GM23338 (cell line): ENCODE results near the gene SOS1. TPM values are rescaled to one million over a fixed set of nuclear protein-coding genes. Genes with fewer than 3 reads are reported as not detected.

Source experiments
- ATAC-seq: fragments of 200-7000 bp; cut with Tn5 transposase; 3 replicates; pipeline ENCODE4 v1.9.1; 2020
- DNase-seq: peaks from one replicate; pipeline ENCODE4 v3.0.0-alpha.2; 2015; ENCODE audit warnings: low spot score
- H2AFZ ChIP-seq: fragments of 200-600 bp; sonication (generic); 2 replicates; pipeline ENCODE4 v1.8.0; 2016; ENCODE audit warnings: antibody characterized with exemption, mild to moderate bottlenecking, moderate library complexity
- H3F3A ChIP-seq: fragments of 200-600 bp; sonication (generic); replicated peaks from 2 replicates; pipeline ENCODE4 v1.8.0; 2017; ENCODE audit warnings: antibody characterized with exemption, mixed run types, low read depth
- H3K27ac ChIP-seq: fragments of 200-600 bp; sonication (generic); 2 replicates; pipeline ENCODE4 v1.6.1; 2016; ENCODE audit warnings: low read depth
- H3K27me3 ChIP-seq: fragments of 200-600 bp; sonication (generic); 2 replicates; pipeline ENCODE4 v1.8.0; 2016; ENCODE audit warnings: mild to moderate bottlenecking, mixed run types, moderate library complexity; ENCODE audit not compliant: insufficient read depth
- H3K36me3 ChIP-seq: fragments of 200-600 bp; sonication (generic); 2 replicates; pipeline ENCODE4 v1.8.0; 2016; ENCODE audit warnings: mild to moderate bottlenecking; ENCODE audit not compliant: insufficient read depth
- H3K4me1 ChIP-seq: fragments of 200-600 bp; sonication (generic); 2 replicates; pipeline ENCODE4 v1.8.0; 2016; ENCODE audit warnings: mild to moderate bottlenecking, moderate library complexity; ENCODE audit not compliant: insufficient read depth
- H3K4me2 ChIP-seq: fragments of 200-600 bp; sonication (generic); 2 replicates; pipeline ENCODE4 v1.7.1; 2017; ENCODE audit warnings: mixed run types
- H3K4me3 ChIP-seq: fragments of 200-600 bp; sonication (generic); 2 replicates; pipeline ENCODE4 v1.6.1; 2016; ENCODE audit warnings: mixed run types
- H3K79me2 ChIP-seq: fragments of 200-600 bp; sonication (generic); replicated peaks from 2 replicates; pipeline ENCODE4 v1.8.0; 2017; ENCODE audit warnings: mild to moderate bottlenecking; ENCODE audit not compliant: insufficient read depth
- H3K9me2 ChIP-seq: fragments of 200-600 bp; sonication (generic); 2 replicates; pipeline ENCODE4 v1.8.0; 2017; ENCODE audit not compliant: insufficient read depth
- H4K20me1 ChIP-seq: fragments of 200-600 bp; sonication (generic); replicated peaks from 2 replicates; pipeline ENCODE4 v1.8.0; 2017; ENCODE audit warnings: mild to moderate bottlenecking; ENCODE audit not compliant: insufficient read depth
- H3K27ac Mint-ChIP-seq: 2 replicates; pipeline ENCODE4 v1.8.0; 2020; ENCODE audit warnings: inconsistent platforms, mild to moderate bottlenecking, moderate library complexity, mixed read lengths
- H3K27me3 Mint-ChIP-seq: 3 replicates; pipeline ENCODE4 v1.8.0; 2022; ENCODE audit warnings: low read depth, mild to moderate bottlenecking, moderate library complexity, mixed read lengths, inconsistent platforms; ENCODE audit not compliant: insufficient read depth, poor library complexity
- H3K36me3 Mint-ChIP-seq: 3 replicates; pipeline ENCODE4 v1.8.0; 2021; ENCODE audit warnings: low read depth, mild to moderate bottlenecking, inconsistent platforms, moderate library complexity, mixed read lengths
- H3K4me1 Mint-ChIP-seq: 3 replicates; pipeline ENCODE4 v1.8.0; 2020; ENCODE audit warnings: mild to moderate bottlenecking, inconsistent platforms, mixed read lengths
- H3K4me3 Mint-ChIP-seq: 3 replicates; pipeline ENCODE4 v1.8.0; 2021; ENCODE audit warnings: moderate library complexity, mild to moderate bottlenecking, inconsistent platforms, mixed read lengths
- H3K9me3 Mint-ChIP-seq: 3 replicates; pipeline ENCODE4 v1.8.0; 2020; ENCODE audit warnings: moderate library complexity, mild to moderate bottlenecking, inconsistent platforms, mixed read lengths
- CREB1 ChIP-seq: fragments of 250-450 bp; sonication (Bioruptor Pico); IDR thresholded peaks from 2 replicates; pipeline ENCODE4 v1.5.0; 2020; ENCODE audit warnings: low read depth, mild to moderate bottlenecking, moderate library complexity
- CTCF ChIP-seq, 2 experiments: fragments of 200-600 bp in 1 of 2; sonication (generic) in 1 of 2; conservative IDR thresholded peaks; 2 replicates each; pipeline versions ENCODE4 v1.5.1 to v1.6.1; 2016 to 2017; ENCODE audit warnings: antibody characterized with exemption in 2 of 2, low read depth in 2 of 2, mild to moderate bottlenecking in 2 of 2, moderate library complexity in 1 of 2
- ETS1 ChIP-seq: IDR thresholded peaks from 2 replicates; pipeline ENCODE4 v1.6.1; 2016; ENCODE audit warnings: antibody characterized with exemption
- EZH2 ChIP-seq: fragments of 200-600 bp; sonication (generic); IDR thresholded peaks from one replicate; pipeline ENCODE4 v1.8.0; 2017; ENCODE audit warnings: antibody characterized with exemption, mild to moderate bottlenecking, low read depth; ENCODE audit not compliant: unreplicated experiment
- EZH2phosphoT487 ChIP-seq: fragments of 200-600 bp; sonication (generic); IDR thresholded peaks from one replicate; pipeline ENCODE4 v1.8.1; 2018; ENCODE audit warnings: antibody characterized with exemption; ENCODE audit not compliant: unreplicated experiment
- JUNB ChIP-seq: IDR thresholded peaks from one replicate; pipeline ENCODE4 v1.6.1; 2016; ENCODE audit warnings: antibody characterized with exemption; ENCODE audit not compliant: unreplicated experiment
- NANOG ChIP-seq: IDR thresholded peaks from 2 replicates; pipeline ENCODE4 v1.6.1; 2016; ENCODE audit warnings: antibody characterized with exemption, borderline replicate concordance
- POLR2AphosphoS5 ChIP-seq: IDR thresholded peaks from 2 replicates; pipeline ENCODE4 v1.6.1; 2016; ENCODE audit warnings: antibody characterized with exemption, low read depth
- REST ChIP-seq: IDR thresholded peaks from one replicate; pipeline ENCODE4 v1.6.1; 2018; ENCODE audit warnings: antibody characterized with exemption; ENCODE audit not compliant: unreplicated experiment
- ZNF114 ChIP-seq: fragments of 250-450 bp; sonication (Bioruptor Pico); IDR thresholded peaks from 2 replicates; pipeline ENCODE4 v1.5.0; 2020; ENCODE audit warnings: mild to moderate bottlenecking, moderate library complexity
- polyA plus RNA-seq: library from polyadenylated mRNA; unstranded; fragments of >200 nt; fragmentation: Nextera tagmentation; extraction: Ambion mirVana; gene quantifications from 2 replicates; pipeline ENCODE4 v1.2.1, GENCODE V29; 2016
- total RNA-seq: library from RNA; depleted of rRNA; stranded (reverse); fragments of >200 nt; shearing (Covaris generic); gene quantifications from 2 replicates; pipeline ENCODE4 v1.2.3, GENCODE V29; 2014

Gene SOS1
- total and polyA plus RNA-seq, 2 experiments from 2014 or later = 13.4 to 21.9 TPM

- Histone ChIP-seq H4K20me1 (no peaks in the 10 kb centered on the region), H3K4me2 (no peak overlapping the region), H2AFZ (peak overlapping the region; percentile 81), H3K4me3 (no peak overlapping the region), H3K27ac (0 out of 2 replicates have a peak overlapping the region, but pooled peaks have one; percentile 29), H3K79me2 (no peaks in the 10 kb centered on the region), H3K9me2 (0 out of 2 replicates have a peak, but pooled peaks cover 2% of the 10 kb centered on the region), H3K27me3 (peaks cover 14% of the 10 kb centered on the region), H3K36me3 (no peaks in the 10 kb centered on the region), H3K4me1 (peaks cover 3% of the 10 kb centered on the region; the same call in 1 of the 2 replicates), H3F3A (0 out of 2 replicates have a peak, but pooled peaks cover 10% of the 10 kb centered on the region)
- DNase-seq (no peak), ATAC-seq (no peak)
- Mint-ChIP-seq H3K27me3 (peaks cover 14% of the 10 kb centered on the region), H3K4me3 (no peak overlapping the region), H3K4me1 (peaks cover 12% of the 10 kb centered on the region), H3K9me3 (peaks cover 10% of the 10 kb centered on the region; the same call in 1 of the 3 replicates), H3K27ac (no peak overlapping the region), H3K36me3 (no peaks in the 10 kb centered on the region)
- TF ChIP-seq CTCF (conservative IDR thresholded peaks at IDR 0.05; ENCODE audit: low read depth in 2 of 2) (no peak), ZNF114 (CRISPR knock-in tag) (no peak), NANOG (no peak), EZH2phosphoT487 (no peak), CREB1 (no peak), EZH2 (no peak), JUNB (no peak), ETS1 (no peak), POLR2AphosphoS5 (no peak), REST (no peak)
Measured at GRCh38 chr2:38966006-38966405, 154.8 kb downstream of the SOS1 start.
